Smooth muscle cell (in vitro differentiated cells): ENCODE results near the gene CHD2. TPM values are rescaled to one million over a fixed set of nuclear protein-coding genes. Genes with fewer than 3 reads are reported as not detected.

Experiments
- DNase-seq: peaks from one replicate; lab custom pipeline; 2025; ENCODE audit not compliant: unreplicated experiment; lab: John Stamatoyannopoulos, UW
- H2AFZ ChIP-seq: fragments of 200-600 bp; sonication (generic); 2 replicates; pipeline ENCODE4 v1.6.0; 2016; ENCODE audit warnings: antibody characterized with exemption, low read depth, mild to moderate bottlenecking
- H3F3A ChIP-seq: fragments of 200-600 bp; sonication (generic); 2 replicates; pipeline ENCODE4 v1.6.0; 2017; ENCODE audit warnings: antibody characterized with exemption, low read depth
- H3K27ac ChIP-seq: fragments of 200-600 bp; sonication (generic); 2 replicates; pipeline ENCODE4 v1.5.1; 2016; ENCODE audit warnings: low read depth, mild to moderate bottlenecking
- H3K27me3 ChIP-seq: fragments of 200-600 bp; sonication (generic); 2 replicates; pipeline ENCODE4 v1.6.1; 2016; ENCODE audit warnings: low read depth, mild to moderate bottlenecking
- H3K36me3 ChIP-seq: fragments of 200-600 bp; sonication (generic); 2 replicates; pipeline ENCODE4 v1.5.1; 2016; ENCODE audit warnings: low read depth
- H3K4me1 ChIP-seq: fragments of 200-600 bp; sonication (generic); 2 replicates; pipeline ENCODE4 v1.5.1; 2016; ENCODE audit warnings: low read depth
- H3K4me2 ChIP-seq: fragments of 200-600 bp; sonication (generic); 2 replicates; pipeline ENCODE4 v1.6.0; 2016; ENCODE audit warnings: mild to moderate bottlenecking
- H3K4me3 ChIP-seq: fragments of 200-600 bp; sonication (generic); 2 replicates; pipeline ENCODE4 v1.5.1; 2016; ENCODE audit warnings: mild to moderate bottlenecking
- H3K79me2 ChIP-seq: fragments of 200-600 bp; sonication (generic); 2 replicates; pipeline ENCODE4 v1.6.0; 2016; ENCODE audit warnings: low read depth, mild to moderate bottlenecking
- H3K9ac ChIP-seq: fragments of 200-600 bp; sonication (generic); 2 replicates; pipeline ENCODE4 v1.6.0; 2016; ENCODE audit warnings: low read depth
- H3K9me3 ChIP-seq: fragments of 200-600 bp; sonication (generic); replicated peaks from 2 replicates; pipeline ENCODE4 v1.5.1; 2016; ENCODE audit warnings: low read depth
- H4K20me1 ChIP-seq: fragments of 200-600 bp; sonication (generic); 2 replicates; pipeline ENCODE4 v1.6.0; 2016; ENCODE audit warnings: low read depth
- CTCF ChIP-seq: fragments of 200-600 bp; sonication (generic); IDR thresholded peaks from 2 replicates; pipeline ENCODE4 v1.5.1; 2017; ENCODE audit warnings: borderline replicate concordance, mild to moderate bottlenecking, antibody characterized with exemption; ENCODE audit not compliant: insufficient read depth, poor library complexity, severe bottlenecking
- WGBS: methylation state at CpG from one replicate; pipeline ENCODE4 v1.1.7; 2016; ENCODE audit warnings: low lambda C conversion rate; 5-methylcytosine and 5-hydroxymethylcytosine counted together
- polyA plus RNA-seq: library from polyadenylated mRNA; unstranded; fragments of >200 nt; fragmentation: Nextera tagmentation; extraction: Ambion mirVana; gene quantifications from 2 replicates; pipeline ENCODE4 v1.2.1, GENCODE V29; 2016
- total RNA-seq: library from RNA; depleted of rRNA; stranded (reverse); fragments of >200 nt; gene quantifications from 2 replicates; pipeline ENCODE4 v1.2.3, GENCODE V29; 2014

The CHD2 gene
- total and polyA plus RNA-seq, 2 experiments from 2014 or later: 64.4 to 99.2 TPM

DNA sequence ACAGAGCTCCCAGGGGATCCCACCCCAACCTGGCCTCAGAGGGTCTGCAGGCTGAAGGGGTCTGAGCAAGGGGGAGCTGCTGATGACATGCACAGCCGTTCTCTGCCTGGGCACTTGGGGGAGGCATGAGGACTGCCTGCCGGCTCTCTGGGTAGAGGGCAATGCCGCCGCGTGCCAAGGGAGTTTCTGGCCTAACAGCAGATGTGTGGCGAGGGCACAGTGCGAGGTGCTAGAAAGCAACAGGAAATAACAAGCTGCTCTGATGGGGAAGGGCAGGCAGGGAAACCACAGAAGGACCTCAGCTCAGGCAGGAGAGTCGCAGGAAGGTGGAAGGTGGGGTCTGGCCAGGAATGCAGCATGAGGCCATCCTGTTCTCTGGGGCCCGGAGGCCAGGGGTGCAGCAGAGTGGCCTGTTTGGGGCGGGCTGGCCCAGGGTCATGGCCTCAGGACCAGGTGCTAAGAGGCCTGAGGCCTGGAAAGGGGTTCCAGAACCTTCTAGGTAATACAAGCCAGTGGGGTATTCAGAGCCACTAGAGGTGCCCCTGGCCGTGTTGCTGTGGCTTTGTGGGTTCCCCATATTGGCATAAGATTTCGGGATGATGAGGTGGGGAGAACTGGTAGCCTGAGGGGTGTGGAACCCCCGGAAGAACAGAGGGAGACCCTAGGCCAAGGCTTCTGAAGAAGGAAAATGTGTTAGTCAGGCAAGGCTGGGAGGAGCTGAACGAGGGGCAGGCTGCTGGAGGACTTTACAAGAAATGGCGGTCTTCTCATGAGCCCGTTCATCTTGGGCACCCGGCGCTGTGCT, 147.7 kb downstream of the CHD2 start:
- no peak for TF ChIP-seq CTCF
- Histone ChIP-seq H3K4me2 (no peak overlapping the region), H3K9ac (no peak overlapping the region), H2AFZ (no peak overlapping the region), H3K27me3 (no peaks in the 10 kb centered on the region), H4K20me1 (no peaks in the 10 kb centered on the region), H3F3A (no peaks in the 10 kb centered on the region), H3K79me2 (no peaks in the 10 kb centered on the region), H3K9me3 (no peaks in the 10 kb centered on the region), H3K36me3 (no peaks in the 10 kb centered on the region), H3K4me3 (no peak overlapping the region), H3K4me1 (no peaks in the 10 kb centered on the region), H3K27ac (no peak overlapping the region)
- no peak for DNase-seq
- WGBS: 96% methylated on average over 18 of the region's 18 CpGs

GRCh38 chr15:93048426-93048721, 148.2 kb downstream of the CHD2 start:
- DNase-seq: no peak
- H3K4me1 ChIP-seq: no peaks in the 10 kb centered on the region
- TF ChIP-seq CTCF: no peak
- 97% methylated on average over 14 of the region's 14 CpGs for WGBS
- H3K36me3 ChIP-seq: no peaks in the 10 kb centered on the region
- H3F3A ChIP-seq: no peaks in the 10 kb centered on the region
- no peaks in the 10 kb centered on the region for H3K27me3 ChIP-seq
- H3K79me2 ChIP-seq: no peaks in the 10 kb centered on the region
- H3K9ac ChIP-seq: no peak overlapping the region
- no peaks in the 10 kb centered on the region for H3K9me3 ChIP-seq
- no peak overlapping the region for H3K4me3 ChIP-seq
- no peak overlapping the region for H2AFZ ChIP-seq
- no peaks in the 10 kb centered on the region for H4K20me1 ChIP-seq
- H3K4me2 ChIP-seq: no peak overlapping the region
- no peak overlapping the region for H3K27ac ChIP-seq

GRCh38 chr15:93048759-93049161, 148.6 kb downstream of the CHD2 start:
- 93% methylated on average over 16 of the region's 16 CpGs for WGBS
- Histone ChIP-seq H3K36me3 (no peaks in the 10 kb centered on the region), H3K9me3 (no peaks in the 10 kb centered on the region), H3K9ac (no peak overlapping the region), H4K20me1 (no peaks in the 10 kb centered on the region), H3K79me2 (no peaks in the 10 kb centered on the region), H3K27me3 (no peaks in the 10 kb centered on the region), H3F3A (no peaks in the 10 kb centered on the region), H2AFZ (no peak overlapping the region), H3K4me3 (no peak overlapping the region), H3K27ac (no peak overlapping the region), H3K4me2 (no peak overlapping the region), H3K4me1 (no peaks in the 10 kb centered on the region)
- no peak for TF ChIP-seq CTCF
- DNase-seq: no peak

GRCh38 chr15:93049233-93049632, 149.1 kb downstream of the CHD2 start:
- no peaks in the 10 kb centered on the region for H3K79me2 ChIP-seq
- H3K4me2 ChIP-seq: no peak overlapping the region
- H3K27me3 ChIP-seq: no peaks in the 10 kb centered on the region
- no peaks in the 10 kb centered on the region for H3F3A ChIP-seq
- no peak overlapping the region for H3K27ac ChIP-seq
- H3K4me3 ChIP-seq: no peak overlapping the region
- no peak overlapping the region for H2AFZ ChIP-seq
- H4K20me1 ChIP-seq: no peaks in the 10 kb centered on the region
- H3K9me3 ChIP-seq: no peaks in the 10 kb centered on the region
- no peak for DNase-seq
- H3K9ac ChIP-seq: no peak overlapping the region
- no peaks in the 10 kb centered on the region for H3K36me3 ChIP-seq
- no peak for TF ChIP-seq CTCF
- no peaks in the 10 kb centered on the region for H3K4me1 ChIP-seq
- 91% methylated on average over 8 of the region's 8 CpGs for WGBS
